HEK293 (cell line): ENCODE measurements around the gene PAXX.
A peak's percentile ranks its signal among the peaks of the same experiment; 100 is the strongest.

Experiments used
- CTCF ChIA-PET: fragments of 350-600 bp; formaldehyde crosslinking; extraction: SDS; loops from one replicate; lab custom pipeline; 2021; ENCODE audit warnings: antibody characterized with exemption; lab: Yijun Ruan, JAX
- POLR2A ChIA-PET: fragments of 300-600 bp; formaldehyde crosslinking; extraction: SDS; loops from one replicate; lab custom pipeline; 2020; ENCODE audit warnings: antibody characterized with exemption, inconsistent platforms; lab: Yijun Ruan, JAX
- H3K27ac ChIP-seq: fragments of 200-500 bp; sonication (Bioruptor generic); 2 replicates; pipeline ENCODE4 v1.5.1; 2014; ENCODE audit warnings: low read depth, low read length, control low read depth, inconsistent platforms; ENCODE audit errors: extremely low read depth
- H3K36me3 ChIP-seq, 2 experiments: fragments of 200-500 bp in 1 of 2; sonication (Bioruptor generic) in 1 of 2; 1 replicate in 1 of 2; 2 replicates in 1 of 2; pipeline ENCODE4 v1.5.1; 2014 to 2017; ENCODE audit warnings: inconsistent platforms in 2 of 2, low read length in 2 of 2; ENCODE audit not compliant: control insufficient read depth in 2 of 2, insufficient read depth in 1 of 2
- H3K4me1 ChIP-seq: fragments of 200-500 bp; sonication (Bioruptor generic); 2 replicates; pipeline ENCODE4 v1.5.1; 2014; ENCODE audit warnings: mild to moderate bottlenecking, low read length, inconsistent platforms; ENCODE audit not compliant: control insufficient read depth, insufficient read depth
- H3K4me3 ChIP-seq: 2 replicates; pipeline ENCODE4 v1.5.1; 2011; ENCODE audit warnings: low read depth, mild to moderate bottlenecking, control low read depth, low read length, moderate library complexity
- H3K9me3 ChIP-seq: fragments of 200-500 bp; sonication (Bioruptor generic); 2 replicates; pipeline ENCODE4 v1.5.1; 2014; ENCODE audit warnings: low read depth, low read length, inconsistent platforms; ENCODE audit not compliant: control insufficient read depth, insufficient read depth
- GLI2 ChIP-seq: fragments of 450-650 bp; formaldehyde crosslinking; IDR thresholded peaks from 2 replicates; pipeline ENCODE4; 2017; ENCODE audit warnings: missing biosample characterization, missing genetic modification characterization, low read depth, borderline replicate concordance
- KLF1 ChIP-seq: fragments of 450-650 bp; formaldehyde crosslinking; IDR thresholded peaks from 2 replicates; pipeline ENCODE4 v1.5.1; 2016; ENCODE audit warnings: missing biosample characterization, missing genetic modification characterization
- KLF10 ChIP-seq: fragments of 450-650 bp; IDR thresholded peaks from 2 replicates; pipeline ENCODE4 v1.5.1; 2018; ENCODE audit warnings: missing biosample characterization, mild to moderate bottlenecking, missing genetic modification characterization
- PRDM1 ChIP-seq: fragments of 450-650 bp; formaldehyde crosslinking; IDR thresholded peaks from 2 replicates; pipeline ENCODE4; 2016; ENCODE audit warnings: missing biosample characterization, missing genetic modification characterization
- ZBTB1 ChIP-seq: fragments of 450-650 bp; formaldehyde crosslinking; IDR thresholded peaks from 2 replicates; pipeline ENCODE4 v1.5.1; 2016; ENCODE audit warnings: missing biosample characterization, missing genetic modification characterization
- ZBTB21 ChIP-seq: fragments of 450-650 bp; formaldehyde crosslinking; IDR thresholded peaks from 2 replicates; pipeline ENCODE4 v1.5.1; 2017; ENCODE audit warnings: missing biosample characterization, missing genetic modification characterization
- ZNF121 ChIP-seq: fragments of 450-650 bp; formaldehyde crosslinking; IDR thresholded peaks from 2 replicates; pipeline ENCODE4 v1.5.1; 2016; ENCODE audit warnings: missing biosample characterization, missing genetic modification characterization
- ZNF132 ChIP-seq: fragments of 450-650 bp; formaldehyde crosslinking; IDR thresholded peaks from 2 replicates; pipeline ENCODE4 v1.5.1; 2017; ENCODE audit warnings: missing biosample characterization, missing genetic modification characterization, borderline replicate concordance
- ZNF19 ChIP-seq: fragments of 450-650 bp; formaldehyde crosslinking; IDR thresholded peaks from 2 replicates; pipeline ENCODE4; 2016; ENCODE audit warnings: missing biosample characterization, missing genetic modification characterization, low read depth
- ZNF223 ChIP-seq: fragments of 450-650 bp; formaldehyde crosslinking; IDR thresholded peaks from 2 replicates; pipeline ENCODE4 v1.5.1; 2016; ENCODE audit warnings: missing biosample characterization, missing genetic modification characterization
- ZNF24 ChIP-seq: fragments of 450-650 bp; formaldehyde crosslinking; IDR thresholded peaks from 2 replicates; pipeline ENCODE4 v1.5.1; 2016; ENCODE audit warnings: missing biosample characterization, missing genetic modification characterization
- ZNF335 ChIP-seq: fragments of 450-650 bp; formaldehyde crosslinking; conservative IDR thresholded peaks from 2 replicates; pipeline ENCODE4 v1.5.1; 2016; ENCODE audit warnings: missing biosample characterization, missing genetic modification characterization
- ZNF354C ChIP-seq: fragments of 450-650 bp; formaldehyde crosslinking; IDR thresholded peaks from 2 replicates; pipeline ENCODE4 v1.5.1; 2016; ENCODE audit warnings: missing biosample characterization, missing genetic modification characterization, low read depth, borderline replicate concordance
- ZNF514 ChIP-seq: fragments of 450-650 bp; formaldehyde crosslinking; IDR thresholded peaks from 2 replicates; pipeline ENCODE4 v1.5.1; 2016; ENCODE audit warnings: missing biosample characterization, missing genetic modification characterization
- ZNF530 ChIP-seq: fragments of 450-650 bp; formaldehyde crosslinking; IDR thresholded peaks from 2 replicates; pipeline ENCODE4 v1.5.1; 2016; ENCODE audit warnings: low read depth, missing biosample characterization, missing genetic modification characterization
- ZNF596 ChIP-seq: fragments of 450-650 bp; IDR thresholded peaks from 2 replicates; pipeline ENCODE4 v1.5.0; 2018; ENCODE audit warnings: missing biosample characterization, mild to moderate bottlenecking, missing genetic modification characterization, moderate library complexity
- ZNF747 ChIP-seq: fragments of 450-650 bp; formaldehyde crosslinking; IDR thresholded peaks from 2 replicates; pipeline ENCODE4 v1.5.1; 2016; ENCODE audit warnings: missing biosample characterization, missing genetic modification characterization
- ZNF785 ChIP-seq: fragments of 450-650 bp; formaldehyde crosslinking; IDR thresholded peaks from 2 replicates; pipeline ENCODE4 v1.5.1; 2016; ENCODE audit warnings: missing biosample characterization, missing genetic modification characterization
- ZSCAN16 ChIP-seq: fragments of 450-650 bp; formaldehyde crosslinking; IDR thresholded peaks from 2 replicates; pipeline ENCODE4 v1.5.1; 2016; ENCODE audit warnings: missing biosample characterization, missing genetic modification characterization
- ZXDB ChIP-seq: fragments of 450-650 bp; formaldehyde crosslinking; IDR thresholded peaks from 2 replicates; pipeline ENCODE4 v1.5.1; 2016; ENCODE audit warnings: missing biosample characterization, missing genetic modification characterization
- TF ChIP-seq, protein P1 (sequence below): fragments of 450-650 bp; formaldehyde crosslinking; IDR thresholded peaks from 2 replicates; pipeline ENCODE4 v1.5.1; 2016; ENCODE audit warnings: missing biosample characterization, missing genetic modification characterization

Gene PAXX

DNA sequence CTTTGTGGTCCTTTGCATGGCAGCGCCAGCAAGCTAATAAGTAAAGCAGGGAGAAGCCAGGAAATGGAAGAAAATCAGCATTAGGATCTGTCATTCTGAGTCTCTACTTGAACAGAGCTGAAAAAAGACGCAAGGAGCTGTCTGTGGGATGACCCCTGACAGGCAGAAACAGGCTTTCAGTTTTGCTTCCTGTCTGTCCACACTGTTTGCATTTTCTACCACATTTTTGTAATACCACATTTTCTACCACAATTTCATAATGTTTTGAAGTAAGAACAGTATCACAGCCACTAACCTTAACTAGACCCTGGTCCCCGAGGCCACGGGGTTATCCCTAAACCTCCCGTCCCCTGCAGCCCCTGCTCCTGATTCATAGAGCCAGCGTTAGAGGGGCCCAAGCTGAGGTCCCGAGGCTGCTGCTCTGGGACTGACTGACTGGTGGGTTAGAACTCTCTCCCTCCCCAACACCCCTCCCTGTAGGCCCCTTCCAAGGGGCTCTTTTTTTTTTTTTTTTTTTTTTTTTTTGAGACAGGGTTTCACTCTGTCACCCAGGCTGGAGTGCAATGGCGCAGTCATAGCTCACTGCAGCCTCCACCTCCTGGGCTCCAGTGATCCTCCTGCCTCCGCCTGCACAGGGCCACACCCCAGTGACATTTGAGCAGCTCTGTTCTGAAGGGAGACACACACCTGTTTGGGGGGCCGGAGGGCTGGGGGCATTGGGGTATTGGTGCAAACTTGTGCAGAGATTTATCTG is 8.1 kb downstream of the PAXX start:
- CTCF ChIA-PET: interaction anchor here (0.5 to 5.4 kb wide), 7 partner anchors 29 to 194 kb away, joined by 3 to 38 read pairs (median 3); partner anchors contain the start of genes ABCA2 and FBXW5
- no peaks in the 10 kb centered on the region for H3K9me3 ChIP-seq
- no peak overlapping the region for H3K4me3 ChIP-seq
- TF ChIP-seq ZNF335 (tag by site-specific recombination) (no peak), PRDM1 (tag by site-specific recombination) (no peak), ZNF132 (tag by site-specific recombination) (no peak), ZNF747 (tag by site-specific recombination) (no peak), ZNF354C (tag by site-specific recombination) (no peak), ZNF24 (no peak), ZBTB1 (no peak), ZNF19 (tag by site-specific recombination) (no peak), ZNF596 (tag by site-specific recombination) (no peak), KLF10 (no peak), KLF1 (tag by site-specific recombination) (no peak), ZXDB (tag by site-specific recombination) (no peak), ZNF514 (tag by site-specific recombination) (no peak), ZNF223 (tag by site-specific recombination) (no peak), ZBTB21 (tag by site-specific recombination) (no peak), ZSCAN16 (tag by site-specific recombination) (no peak), ZNF530 (no peak), GLI2 (no peak)
- TF ChIP-seq, protein P1, sequence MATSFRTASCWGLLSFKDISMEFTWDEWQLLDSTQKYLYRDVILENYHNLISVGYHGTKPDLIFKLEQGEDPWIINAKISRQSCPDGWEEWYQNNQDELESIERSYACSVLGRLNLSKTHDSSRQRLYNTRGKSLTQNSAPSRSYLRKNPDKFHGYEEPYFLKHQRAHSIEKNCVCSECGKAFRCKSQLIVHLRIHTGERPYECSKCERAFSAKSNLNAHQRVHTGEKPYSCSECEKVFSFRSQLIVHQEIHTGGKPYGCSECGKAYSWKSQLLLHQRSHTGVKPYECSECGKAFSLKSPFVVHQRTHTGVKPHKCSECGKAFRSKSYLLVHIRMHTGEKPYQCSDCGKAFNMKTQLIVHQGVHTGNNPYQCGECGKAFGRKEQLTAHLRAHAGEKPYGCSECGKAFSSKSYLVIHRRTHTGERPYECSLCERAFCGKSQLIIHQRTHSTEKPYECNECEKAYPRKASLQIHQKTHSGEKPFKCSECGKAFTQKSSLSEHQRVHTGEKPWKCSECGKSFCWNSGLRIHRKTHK (tag by site-specific recombination): no peak
- TF ChIP-seq, all 188 proteins: peak for 0
- Histone ChIP-seq H3K27ac (no peak overlapping the region), H3K36me3 (no peaks in the 10 kb centered on the region), H3K4me1 (peaks cover 5% of the 10 kb centered on the region)
- POLR2A ChIA-PET: interaction anchor here (0.6 to 4.7 kb wide), 6 partner anchors 8 to 200 kb away, joined by 3 to 25 read pairs (median 4); partner anchors contain the start of genes AJM1 and PAXX

DNA sequence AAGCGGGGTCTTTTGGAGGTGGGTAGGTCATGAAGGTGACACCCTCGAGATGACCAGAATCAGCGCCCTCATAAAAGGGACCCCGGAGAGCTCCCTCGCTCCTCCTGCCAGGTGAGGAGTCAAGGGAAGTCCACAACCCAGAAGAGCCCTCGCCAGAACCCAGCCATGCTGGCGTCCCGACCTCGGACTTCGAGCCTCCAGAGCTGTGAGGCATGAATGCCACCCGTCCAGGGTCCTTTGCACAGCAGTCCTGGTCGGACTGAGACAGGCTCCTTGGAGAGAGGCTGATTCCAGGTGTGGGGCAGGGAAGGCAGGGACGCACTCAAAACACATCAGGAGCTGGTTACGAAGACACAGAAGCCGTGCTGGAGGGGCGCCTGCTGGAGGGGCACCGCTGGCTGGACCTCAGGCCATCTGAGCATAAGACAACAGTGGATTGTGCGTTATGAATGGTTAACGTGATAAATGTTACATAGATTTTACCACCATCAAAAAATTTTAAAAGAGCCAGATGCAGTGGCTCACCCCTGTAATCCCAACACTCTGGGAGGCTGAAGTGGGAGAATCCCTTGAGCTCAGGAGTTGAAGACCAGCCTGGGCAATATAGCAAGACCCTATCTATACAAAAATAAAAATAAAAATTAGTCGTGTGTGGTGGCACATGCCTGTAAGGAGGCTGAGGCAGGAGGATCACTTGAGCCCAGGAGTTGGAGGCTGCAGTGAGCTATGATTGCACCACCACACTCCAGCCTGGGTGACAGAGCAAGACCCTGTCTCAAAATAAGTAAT is 9.8 kb downstream of the PAXX start:
- no peaks in the 10 kb centered on the region for H3K9me3 ChIP-seq
- TF ChIP-seq ZNF121: peak; percentile 72
- TF ChIP-seq ZNF785 (tag by site-specific recombination): no peak
- TF ChIP-seq, all 188 proteins: peak for 1
- Histone ChIP-seq H3K4me1 (no peaks in the 10 kb centered on the region), H3K4me3 (no peak overlapping the region), H3K36me3 (no peaks in the 10 kb centered on the region), H3K27ac (no peak overlapping the region)
- ChIA-PET POLR2A (interaction anchor here (0.7 to 4.7 kb wide), 2 partner anchors 9 to 62 kb away, joined by 4 to 25 read pairs; partner anchors contain the start of gene PAXX), CTCF (interaction anchor here (0.6 to 5.2 kb wide), 8 partner anchors 27 to 231 kb away, joined by 3 to 38 read pairs (median 3); partner anchors contain the start of genes ABCA2 and AJM1)
